Testis (tissue), 3 donors: ENCODE measurements around the gene FCMR. TPM values are rescaled to one million over a fixed set of nuclear protein-coding genes. Genes with fewer than 3 reads are reported as not detected.
"Not testable (repeated sequence)": the region's sequence is repeated elsewhere in the genome, so short reads cannot be mapped to it uniquely, and the experiment has no call there.

Experiments used
- DNase-seq: peaks from one replicate; pipeline ENCODE4 v3.0.0-alpha.2; 2019
- H3K27ac ChIP-seq, 2 donors: fragments of 200-600 bp; sonication (generic); one replicate each; pipeline ENCODE4 v1.5.1; 2019
- H3K27me3 ChIP-seq: fragments of 200-600 bp; sonication (generic); one replicate; pipeline ENCODE4 v1.5.1; 2019
- H3K36me3 ChIP-seq: fragments of 200-600 bp; sonication (generic); one replicate; pipeline ENCODE4 v1.5.1; 2017; ENCODE audit warnings: low read depth; ENCODE audit errors: missing control alignments
- H3K4me1 ChIP-seq: fragments of 200-600 bp; sonication (generic); one replicate; pipeline ENCODE4 v1.5.1; 2019
- H3K4me3 ChIP-seq, 2 donors: fragments of 200-600 bp; sonication (generic); one replicate each; pipeline ENCODE4 v1.5.1; 2017 to 2019
- H3K9me3 ChIP-seq: fragments of 200-600 bp; sonication (generic); one replicate; pipeline ENCODE4 v1.5.1; 2017
- CTCF ChIP-seq, 3 experiments: fragments of 450-650 bp in 2 of 3; fragments of 200-600 bp in 1 of 3; sonication (generic) in 1 of 3; IDR thresholded peaks; one replicate each; pipeline ENCODE4 v1.5.1; 2016 to 2019; ENCODE audit warnings: antibody characterized with exemption in 3 of 3, mild to moderate bottlenecking in 2 of 3, moderate library complexity in 1 of 3
- POLR2A ChIP-seq: fragments of 450-650 bp; IDR thresholded peaks from one replicate; pipeline ENCODE4 v1.6.1; 2017; ENCODE audit warnings: antibody characterized with exemption, mild to moderate bottlenecking, moderate library complexity
- WGBS, 2 donors: methylation state at CpG; one replicate each; pipeline ENCODE4 v1.1.5; 2018; 5-methylcytosine and 5-hydroxymethylcytosine counted together
- intact Hi-C: fragments of 100-400 bp; cut with DNase I; formaldehyde crosslinking; loops from one replicate; pipeline ENCODE4 v1.15.1; 2023; ENCODE audit warnings: low total_unique reads
- polyA plus RNA-seq: library from polyadenylated mRNA; stranded (reverse); fragments of 350-450 nt; fragmentation: Illumina TruSeq; extraction: RNeasy Lipid Tissue Mini Kit (QIAGEN cat#74804); gene quantifications from one replicate; pipeline ENCODE4 v1.2.3, GENCODE V29; 2014; ENCODE audit warnings: low read depth, low replicate concordance; ENCODE audit not compliant: insufficient read depth
- total RNA-seq, 2 donors: library from RNA; depleted of rRNA; stranded (reverse); fragments of >200 nt; gene quantifications; one replicate each; pipeline ENCODE4 v1.2.3, GENCODE V29; 2016

Gene FCMR
- total and polyA plus RNA-seq, 3 donors from 2014 or later: 1.1 to 5.3 (median 1.3) TPM

GRCh38 chr1:206926286-206926685, 4.5 kb upstream of the FCMR start:
- Histone ChIP-seq H3K9me3 (no peaks in the 10 kb centered on the region), H3K36me3 (no peaks in the 10 kb centered on the region), H3K27ac (no peak overlapping the region), H3K4me1 (no peaks in the 10 kb centered on the region), H3K27me3 (no peaks in the 10 kb centered on the region), H3K4me3 (no peak overlapping the region)
- intact Hi-C loops: no loop called here
- 50 to 60% methylated on average over 2 of the region's 2 CpGs for WGBS, 2 donors
- DNase-seq: no peak
- TF ChIP-seq CTCF (IDR thresholded peaks at IDR 0.05) (no peak), POLR2A (no peak)

- Histone ChIP-seq H3K4me1 (no peaks in the 10 kb centered on the region), H3K36me3 (no peaks in the 10 kb centered on the region), H3K4me3 (no peak overlapping the region), H3K27ac (no peak overlapping the region), H3K9me3 (no peaks in the 10 kb centered on the region), H3K27me3 (no peaks in the 10 kb centered on the region)
- intact Hi-C loops: no loop called here
- WGBS, 2 donors: 69 to 73% methylated on average over 8 to 11 of the region's 11 CpGs
- TF ChIP-seq CTCF (IDR thresholded peaks at IDR 0.05) (no peak), POLR2A (no peak)
- DNase-seq: peak; percentile 57
These were observed 3.5 kb upstream of the FCMR start for GRCh38 chr1:206925106-206925736.

- Histone ChIP-seq H3K27ac (no peak overlapping the region), H3K9me3 (no peaks in the 10 kb centered on the region), H3K27me3 (no peaks in the 10 kb centered on the region), H3K36me3 (no peaks in the 10 kb centered on the region), H3K4me1 (no peaks in the 10 kb centered on the region), H3K4me3 (no peak overlapping the region)
- 63 to 65% methylated on average over 8 of the region's 8 CpGs for WGBS, 2 donors
- TF ChIP-seq CTCF (IDR thresholded peaks at IDR 0.05): no peak
- no peak for TF ChIP-seq POLR2A
- no peak for DNase-seq
- intact Hi-C loops: no loop called here
These were observed 2.9 kb upstream of the FCMR start for GRCh38 chr1:206924592-206925105.

GRCh38 chr1:206923961-206924557, 2.3 kb upstream of the FCMR start:
- DNase-seq, intact Hi-C loops, H3K36me3 ChIP-seq, H3K9me3 ChIP-seq, H3K4me3 ChIP-seq, H3K27ac ChIP-seq, H3K27me3 ChIP-seq, H3K4me1 ChIP-seq: not testable (repeated sequence)
- 68 to 76% methylated on average over 4 of the region's 4 CpGs for WGBS, 2 donors

- H3K27ac ChIP-seq: no peak overlapping the region
- H3K9me3 ChIP-seq: no peaks in the 10 kb centered on the region
- no peaks in the 10 kb centered on the region for H3K27me3 ChIP-seq
- no peaks in the 10 kb centered on the region for H3K4me1 ChIP-seq
- 71 to 74% methylated on average over 6 to 12 of the region's 12 CpGs for WGBS, 2 donors
- no peaks in the 10 kb centered on the region for H3K36me3 ChIP-seq
- TF ChIP-seq POLR2A (no peak), CTCF (IDR thresholded peaks at IDR 0.05) (no peak)
- intact Hi-C loops: no loop called here
- no peak overlapping the region for H3K4me3 ChIP-seq
- no peak for DNase-seq
These were observed 1.5 kb upstream of the FCMR start for GRCh38 chr1:206923009-206923960.
